Cardiac ventricle fibroblast (primary cell): ENCODE measurements around the gene MOGAT1. TPM values are rescaled to one million over a fixed set of nuclear protein-coding genes. Genes with fewer than 3 reads are reported as not detected.

Experiments
- total RNA-seq: library from RNA; depleted of rRNA; stranded (reverse); fragments of >200 nt; gene quantifications from 2 replicates; pipeline ENCODE4 v1.2.3, GENCODE V29; 2015

MOGAT1 gene
- not detected in 2 replicates for total RNA-seq

GRCh38 chr2:222671259-222672067, at the start of gene MOGAT1:
MOGAT1 (plus strand) TSS chr2:222671658; CDS start chr2:222671786, 128 bp downstream.

GRCh38 chr2:222655787-222656525, 15.5 kb upstream of the MOGAT1 start, which contains the start of gene FARSB:
FARSB (minus strand) TSS chr2:222656092; CDS start chr2:222656073, 19 bp downstream.

Other genes starting within 250 kb of the MOGAT1 start
- gene SGPP2, start 247.1 kb upstream of the MOGAT1 start, total RNA-seq: not detected in 2 replicates
- 12.6 and 13.2 TPM in 2 replicates for gene FARSB, start 15.6 kb upstream of the MOGAT1 start, total RNA-seq
- gene ACSL3, start 189.4 kb downstream of the MOGAT1 start, total RNA-seq: 31.5 and 53.4 TPM in 2 replicates